IMR-90 (cell line): ENCODE data around the gene SYT2.

Source experiments
- CTCF ChIP-seq: conservative IDR thresholded peaks from 2 replicates; pipeline ENCODE4 v1.5.1; 2012; ENCODE audit warnings: mild to moderate bottlenecking, low read depth, low read length, improper control_type of control experiment
- POLR2A ChIP-seq: IDR thresholded peaks from 2 replicates; pipeline ENCODE4 v1.6.1; 2012; ENCODE audit warnings: mild to moderate bottlenecking, low read depth, low read length

GRCh38 chr1:202694314-202694713 lies 15.9 kb downstream of the SYT2 start:
- TF ChIP-seq POLR2A: no peak
- no peak for TF ChIP-seq CTCF
